MM.1S (cell line): ENCODE data around the gene ZNF44.

Source experiments
- DNase-seq: peaks from one replicate; pipeline ENCODE4 v3.0.0-alpha.2; 2015
- H2AFZ ChIP-seq: fragments of 300-600 bp; sonication (generic); 2 replicates; pipeline ENCODE4 v1.6.0; 2016; ENCODE audit warnings: antibody characterized with exemption, low read length
- H3F3A ChIP-seq: fragments of 300-600 bp; sonication (generic); 2 replicates; pipeline ENCODE4 v1.6.1; 2016; ENCODE audit warnings: mild to moderate bottlenecking, antibody characterized with exemption, low read length, moderate library complexity, mixed read lengths; ENCODE audit not compliant: insufficient read depth
- H3K27ac ChIP-seq: fragments of 300-600 bp; sonication (generic); 2 replicates; pipeline ENCODE4 v1.5.1; 2016; ENCODE audit warnings: mild to moderate bottlenecking, low read length
- H3K27me3 ChIP-seq: fragments of 300-600 bp; sonication (generic); replicated peaks from 2 replicates; pipeline ENCODE4 v1.6.0; 2016; ENCODE audit warnings: low read length; ENCODE audit not compliant: insufficient read depth
- H3K36me3 ChIP-seq: fragments of 300-600 bp; sonication (generic); replicated peaks from 2 replicates; pipeline ENCODE4 v1.6.1; 2016; ENCODE audit warnings: mild to moderate bottlenecking, low read length, mixed read lengths; ENCODE audit not compliant: insufficient read depth
- H3K4me1 ChIP-seq: fragments of 300-600 bp; sonication (generic); 2 replicates; pipeline ENCODE4 v1.6.1; 2016; ENCODE audit warnings: low read length, mixed read lengths
- H3K4me2 ChIP-seq: fragments of 300-600 bp; sonication (generic); 2 replicates; pipeline ENCODE4 v1.6.0; 2016; ENCODE audit warnings: low read depth, low read length
- H3K4me3 ChIP-seq: fragments of 300-600 bp; sonication (generic); 2 replicates; pipeline ENCODE4 v1.5.1; 2016; ENCODE audit warnings: low read length, mixed read lengths
- H3K79me2 ChIP-seq: fragments of 300-600 bp; sonication (generic); 2 replicates; pipeline ENCODE4 v1.6.1; 2016; ENCODE audit warnings: mixed run types, low read length, mixed read lengths
- H3K9ac ChIP-seq: fragments of 300-600 bp; sonication (generic); 2 replicates; pipeline ENCODE4 v1.6.1; 2016; ENCODE audit warnings: low read length, mixed read lengths
- H3K9me2 ChIP-seq: fragments of 300-600 bp; sonication (generic); replicated peaks from 2 replicates; pipeline ENCODE4 v1.6.1; 2016; ENCODE audit warnings: mild to moderate bottlenecking, low read length, mixed read lengths; ENCODE audit not compliant: insufficient read depth
- H3K9me3 ChIP-seq: fragments of 300-600 bp; sonication (generic); replicated peaks from 2 replicates; pipeline ENCODE4 v1.6.1; 2016; ENCODE audit warnings: mild to moderate bottlenecking, low read length, mixed read lengths; ENCODE audit not compliant: insufficient read depth
- H4K20me1 ChIP-seq: fragments of 300-600 bp; sonication (generic); 2 replicates; pipeline ENCODE4 v1.6.1; 2016; ENCODE audit warnings: mild to moderate bottlenecking, low read length, moderate library complexity, mixed read lengths; ENCODE audit not compliant: insufficient read depth
- CTCF ChIP-seq: fragments of 300-600 bp; sonication (generic); IDR thresholded peaks from 2 replicates; pipeline ENCODE4 v1.5.1; 2016; ENCODE audit warnings: antibody characterized with exemption, low read length, mixed read lengths
- EZH2 ChIP-seq: fragments of 300-600 bp; sonication (generic); optimal IDR thresholded peaks from 2 replicates; pipeline ENCODE3; 2017; ENCODE audit warnings: low read depth, mild to moderate bottlenecking, antibody characterized with exemption, low read length, mixed read lengths
- EZH2phosphoT487 ChIP-seq: fragments of 300-600 bp; sonication (generic); IDR thresholded peaks from 2 replicates; pipeline ENCODE4 v1.6.1; 2018; ENCODE audit warnings: antibody characterized with exemption, low read length

Gene ZNF44

DNA sequence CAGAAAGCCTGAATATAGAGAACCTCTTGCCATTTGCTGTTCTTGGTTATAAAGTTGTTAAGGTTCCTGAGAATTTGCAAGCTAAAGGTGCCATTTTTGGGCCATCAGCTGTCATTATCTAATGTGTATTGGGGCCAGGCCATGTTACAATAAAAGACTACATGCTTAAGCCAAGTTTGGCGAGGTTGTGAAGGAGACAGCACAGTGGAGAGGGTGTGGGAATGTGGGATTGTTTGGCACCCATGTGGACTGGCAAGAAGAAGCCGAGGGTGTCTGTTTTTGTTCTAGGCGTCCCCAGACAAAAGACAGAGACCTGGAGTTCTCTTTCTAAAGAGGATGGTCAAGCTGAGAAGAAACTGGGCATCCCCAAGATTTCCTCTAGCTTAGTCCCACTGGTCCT lies 64.7 kb downstream of the ZNF44 start:
- no peaks in the 10 kb centered on the region for H3K9me2 ChIP-seq
- TF ChIP-seq EZH2, result no peak
- TF ChIP-seq CTCF, result no peak
- TF ChIP-seq EZH2phosphoT487, result no peak
- H3K4me1 ChIP-seq, result no peaks in the 10 kb centered on the region
- no peak overlapping the region for H2AFZ ChIP-seq
- no peaks in the 10 kb centered on the region for H3F3A ChIP-seq
- H3K27ac ChIP-seq, result no peak overlapping the region
- H3K4me2 ChIP-seq, result no peak overlapping the region
- no peak for DNase-seq
- no peaks in the 10 kb centered on the region for H4K20me1 ChIP-seq
- H3K9ac ChIP-seq, result no peak overlapping the region
- H3K4me3 ChIP-seq, result no peak overlapping the region
- no peaks in the 10 kb centered on the region for H3K27me3 ChIP-seq
- no peaks in the 10 kb centered on the region for H3K79me2 ChIP-seq
- no peaks in the 10 kb centered on the region for H3K36me3 ChIP-seq
- no peaks in the 10 kb centered on the region for H3K9me3 ChIP-seq

- H3K9me3 ChIP-seq, result no peaks in the 10 kb centered on the region
- TF ChIP-seq CTCF, result no peak
- no peak for TF ChIP-seq EZH2
- no peak for TF ChIP-seq EZH2phosphoT487
- H3K27me3 ChIP-seq, result no peaks in the 10 kb centered on the region
- H3K36me3 ChIP-seq, result no peaks in the 10 kb centered on the region
- H3K9ac ChIP-seq, result no peak overlapping the region
- DNase-seq, result no peak
- no peaks in the 10 kb centered on the region for H3K9me2 ChIP-seq
- no peak overlapping the region for H3K27ac ChIP-seq
- no peak overlapping the region for H3K4me3 ChIP-seq
- H3K4me1 ChIP-seq, result no peaks in the 10 kb centered on the region
- no peak overlapping the region for H3K4me2 ChIP-seq
- no peaks in the 10 kb centered on the region for H4K20me1 ChIP-seq
- no peaks in the 10 kb centered on the region for H3K79me2 ChIP-seq
- H2AFZ ChIP-seq, result no peak overlapping the region
- no peaks in the 10 kb centered on the region for H3F3A ChIP-seq
Measured at GRCh38 chr19:12224676-12225075, 70.0 kb downstream of the ZNF44 start.

DNA sequence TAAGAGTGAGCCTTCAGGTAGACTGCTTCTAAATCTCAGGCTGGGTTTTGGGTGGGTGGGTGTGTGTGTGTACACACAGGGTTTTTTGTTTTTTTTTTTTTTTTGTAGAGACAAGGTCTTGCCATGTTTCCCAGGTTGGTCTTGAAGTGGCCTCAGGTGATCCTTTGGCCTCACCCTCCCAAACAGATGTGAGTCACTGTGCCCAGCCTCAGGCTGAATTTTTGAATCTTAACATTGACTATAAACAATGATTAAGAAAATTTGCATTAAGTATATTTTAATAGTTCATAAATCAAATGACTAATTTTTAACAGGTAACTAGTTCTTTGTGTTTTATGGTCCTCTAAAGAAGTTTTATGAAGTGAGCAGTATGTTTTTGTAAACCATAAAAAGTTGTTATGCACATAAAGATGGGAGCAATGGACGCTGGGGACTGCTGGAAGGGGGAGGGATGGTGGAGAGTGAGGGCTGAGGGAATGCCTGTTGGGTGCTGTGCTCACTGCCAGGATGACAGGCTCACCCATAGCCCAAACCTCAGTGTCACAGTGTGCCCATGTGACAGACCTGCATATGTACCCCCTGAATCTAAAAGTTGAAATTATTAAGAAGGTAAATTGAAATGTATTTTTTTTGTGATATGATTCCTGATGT lies 71.6 kb downstream of the ZNF44 start:
- no peak for DNase-seq
- H3K27me3 ChIP-seq, result no peaks in the 10 kb centered on the region
- H3K79me2 ChIP-seq, result no peaks in the 10 kb centered on the region
- H4K20me1 ChIP-seq, result no peaks in the 10 kb centered on the region
- no peaks in the 10 kb centered on the region for H3K9me3 ChIP-seq
- H3K4me2 ChIP-seq, result no peak overlapping the region
- no peak overlapping the region for H2AFZ ChIP-seq
- H3K9ac ChIP-seq, result no peak overlapping the region
- no peak for TF ChIP-seq EZH2
- no peak for TF ChIP-seq EZH2phosphoT487
- TF ChIP-seq CTCF, result no peak
- no peak overlapping the region for H3K27ac ChIP-seq
- H3K36me3 ChIP-seq, result no peaks in the 10 kb centered on the region
- H3F3A ChIP-seq, result no peaks in the 10 kb centered on the region
- no peaks in the 10 kb centered on the region for H3K4me1 ChIP-seq
- H3K9me2 ChIP-seq, result no peaks in the 10 kb centered on the region
- H3K4me3 ChIP-seq, result no peak overlapping the region
